ENCODE data around the gene RECQL5.

DNA sequence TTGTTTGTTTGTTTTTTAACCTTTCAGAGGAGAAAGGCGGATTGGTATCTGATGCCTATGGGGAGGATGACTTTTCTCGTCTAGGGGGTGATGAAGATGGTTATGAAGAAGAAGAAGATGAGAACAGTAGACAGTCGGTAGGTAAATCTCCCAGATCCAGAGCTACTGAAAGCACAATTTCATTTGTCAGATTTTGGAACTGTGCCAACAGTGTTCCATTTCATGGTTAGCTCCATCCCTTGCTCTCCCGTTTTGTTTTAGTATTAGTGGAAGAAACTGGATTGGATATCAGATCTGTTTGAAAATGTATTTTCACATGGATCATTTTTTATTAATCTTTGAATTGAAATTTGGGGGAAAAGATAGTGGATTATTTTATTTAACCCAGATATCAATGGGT lies 1.5 kb upstream of the RECQL5 start:
- TF ChIP-seq GATA2 (IDR thresholded peaks at IDR 0.05; ENCODE audit: low read depth, low read length) (no peak), GATA3 (IDR thresholded peaks at IDR 0.05; ENCODE audit: low read depth, low read length) (no peak)
